H9 (cell line): ENCODE results near the gene NKX6-2. TPM values are rescaled to one million over a fixed set of nuclear protein-coding genes. Genes with fewer than 3 reads are reported as not detected.

Experiments used
- DNase-seq: peaks from one replicate; pipeline ENCODE4 v3.0.0-alpha.2; 2017
- H2AFZ ChIP-seq: one replicate; pipeline ENCODE4 v1.6.1; 2013; ENCODE audit warnings: mild to moderate bottlenecking, low read length, control low read depth, moderate library complexity
- H2AK5ac ChIP-seq: 2 replicates; pipeline ENCODE4 v1.6.1; 2013; ENCODE audit warnings: low read length, control low read depth, mixed read lengths; ENCODE audit not compliant: insufficient read length
- H2BK120ac ChIP-seq: one replicate; pipeline ENCODE4 v1.6.1; 2013; ENCODE audit warnings: low read depth, mild to moderate bottlenecking, low read length, control low read depth, inconsistent platforms; ENCODE audit not compliant: poor library complexity, severe bottlenecking
- H2BK12ac ChIP-seq: 2 replicates; pipeline ENCODE4 v1.6.1; 2013; ENCODE audit warnings: low read length, control low read depth, mixed read lengths, low read depth; ENCODE audit not compliant: insufficient read length
- H2BK15ac ChIP-seq: 2 replicates; pipeline ENCODE4 v1.6.1; 2013; ENCODE audit warnings: low read depth, low read length, control low read depth
- H2BK20ac ChIP-seq: one replicate; pipeline ENCODE4 v1.6.1; 2013; ENCODE audit warnings: low read depth, mild to moderate bottlenecking, low read length, control low read depth, inconsistent platforms; ENCODE audit not compliant: poor library complexity, severe bottlenecking
- H2BK5ac ChIP-seq: 2 replicates; pipeline ENCODE4 v1.6.1; 2013; ENCODE audit warnings: low read length, control low read depth, mixed read lengths; ENCODE audit not compliant: insufficient read length
- H3K14ac ChIP-seq: 2 replicates; pipeline ENCODE4 v1.6.1; 2013; ENCODE audit warnings: low read length, control low read depth; ENCODE audit not compliant: insufficient read depth
- H3K18ac ChIP-seq: 2 replicates; pipeline ENCODE4 v1.6.1; 2013; ENCODE audit warnings: low read depth, mild to moderate bottlenecking, mixed read lengths, low read length, control low read depth; ENCODE audit not compliant: insufficient read length
- H3K23ac ChIP-seq: 2 replicates; pipeline ENCODE4 v1.6.1; 2013; ENCODE audit warnings: low read length, control low read depth, mixed read lengths, low read depth; ENCODE audit not compliant: insufficient read length
- H3K23me2 ChIP-seq: 2 replicates; pipeline ENCODE4 v1.6.1; 2013; ENCODE audit warnings: low read depth, mild to moderate bottlenecking, mixed read lengths, low read length, control low read depth; ENCODE audit not compliant: insufficient read length, poor library complexity, severe bottlenecking
- H3K27ac ChIP-seq: 2 replicates; pipeline ENCODE4 v1.5.1; 2013; ENCODE audit warnings: low read length, control low read depth, mixed read lengths, low read depth; ENCODE audit not compliant: insufficient read length
- H3K27me3 ChIP-seq: 2 replicates; pipeline ENCODE4 v1.6.1; 2013; ENCODE audit warnings: low read length, control low read depth, inconsistent platforms; ENCODE audit not compliant: insufficient read depth
- H3K4ac ChIP-seq: 2 replicates; pipeline ENCODE4 v1.6.1; 2013; ENCODE audit warnings: low read depth, mild to moderate bottlenecking, control low read depth, inconsistent platforms, low read length, moderate library complexity
- H3K4me1 ChIP-seq: 2 replicates; pipeline ENCODE4 v1.6.1; 2013; ENCODE audit warnings: low read length, control low read depth, inconsistent platforms; ENCODE audit not compliant: insufficient read depth
- H3K4me2 ChIP-seq: 2 replicates; pipeline ENCODE4 v1.6.1; 2013; ENCODE audit warnings: low read length, control low read depth, mixed read lengths; ENCODE audit not compliant: insufficient read length, insufficient read depth
- H3K56ac ChIP-seq: 2 replicates; pipeline ENCODE4 v1.6.1; 2013; ENCODE audit warnings: low read depth, mild to moderate bottlenecking, mixed read lengths, low read length, control low read depth; ENCODE audit not compliant: insufficient read length
- H3K79me1 ChIP-seq: 2 replicates; pipeline ENCODE4 v1.6.1; 2013; ENCODE audit warnings: low read depth, mild to moderate bottlenecking, moderate library complexity, low read length, control low read depth, inconsistent platforms; ENCODE audit not compliant: insufficient read depth, poor library complexity, severe bottlenecking
- H3K79me2 ChIP-seq: 2 replicates; pipeline ENCODE4 v1.6.1; 2013; ENCODE audit warnings: low read length, control low read depth, inconsistent platforms; ENCODE audit not compliant: insufficient read depth
- H3K9ac ChIP-seq: 2 replicates; pipeline ENCODE4 v1.6.1; 2013; ENCODE audit warnings: low read length, control low read depth, mixed read lengths; ENCODE audit not compliant: insufficient read length; ENCODE audit errors: extremely low read depth
- H3K9me3 ChIP-seq: one replicate; pipeline ENCODE4 v1.6.1; 2013; ENCODE audit warnings: low read depth, low read length, inconsistent platforms; ENCODE audit not compliant: control insufficient read depth
- H3T11ph ChIP-seq: one replicate; pipeline ENCODE4 v1.6.1; 2013; ENCODE audit warnings: mild to moderate bottlenecking, low read length, control low read depth, inconsistent platforms
- H4K20me1 ChIP-seq: one replicate; pipeline ENCODE4 v1.6.1; 2013; ENCODE audit not compliant: control insufficient read depth, insufficient read length, insufficient read depth
- H4K5ac ChIP-seq: 2 replicates; pipeline ENCODE4 v1.6.1; 2013; ENCODE audit warnings: low read depth, mild to moderate bottlenecking, mixed read lengths, low read length, control low read depth; ENCODE audit not compliant: insufficient read length
- H4K8ac ChIP-seq: replicated peaks from 2 replicates; pipeline ENCODE4 v1.6.1; 2013; ENCODE audit warnings: low read length, control low read depth, mixed read lengths, low read depth; ENCODE audit not compliant: insufficient read length
- H4K91ac ChIP-seq: 2 replicates; pipeline ENCODE4 v1.6.1; 2013; ENCODE audit warnings: low read depth, mild to moderate bottlenecking, moderate library complexity, mixed read lengths, low read length, control low read depth; ENCODE audit not compliant: insufficient read length
- H3K27ac Mint-ChIP-seq, 3 experiments: 2 replicates in 2 of 3; 3 replicates in 1 of 3; pipeline ENCODE4 v1.8.0; 2020 to 2021; ENCODE audit warnings: mixed read lengths in 3 of 3, mild to moderate bottlenecking in 1 of 3, moderate library complexity in 1 of 3
- H3K27me3 Mint-ChIP-seq: 2 replicates; pipeline ENCODE4 v1.8.0; 2021; ENCODE audit warnings: low read depth, mild to moderate bottlenecking, moderate library complexity, mixed read lengths
- H3K36me3 Mint-ChIP-seq, 3 experiments: 2 replicates in 2 of 3; 3 replicates in 1 of 3; pipeline ENCODE4 v1.8.0; 2020 to 2021; ENCODE audit warnings: low read depth in 3 of 3, mixed read lengths in 3 of 3; ENCODE audit not compliant: insufficient read depth in 1 of 3
- H3K4me1 Mint-ChIP-seq, 2 experiments: 2 replicates each; pipeline ENCODE4 v1.8.0; 2020; ENCODE audit warnings: mixed read lengths in 2 of 2
- H3K4me3 Mint-ChIP-seq, 2 experiments: 2 replicates in 1 of 2; 3 replicates in 1 of 2; pipeline ENCODE4 v1.8.0; 2020 to 2021; ENCODE audit warnings: mild to moderate bottlenecking in 2 of 2, mixed read lengths in 2 of 2, moderate library complexity in 1 of 2
- H3K9me3 Mint-ChIP-seq, 2 experiments: 2 replicates in 1 of 2; 3 replicates in 1 of 2; pipeline ENCODE4 v1.8.0; 2020; ENCODE audit warnings: mild to moderate bottlenecking in 2 of 2, mixed read lengths in 2 of 2, moderate library complexity in 1 of 2
- CTCF ChIP-seq: fragments of 200-600 bp; sonication (generic); conservative IDR thresholded peaks from 3 replicates; pipeline ENCODE4 v1.8.0; 2021; ENCODE audit warnings: antibody characterized with exemption, mild to moderate bottlenecking
- WGBS: extraction: QIAGEN DNeasy Blood & Tissue Kit; methylation state at CpG from one replicate; pipeline ENCODE4 v1.1.7; 2013; ENCODE audit warnings: missing lambda C conversion rate, low lambda C conversion rate, mixed read lengths; ENCODE audit not compliant: insufficient read length; ENCODE audit errors: extremely low coverage; 5-methylcytosine and 5-hydroxymethylcytosine counted together
- total RNA-seq: library from RNA; stranded (reverse); gene quantifications from 2 replicates; pipeline ENCODE4 v1.2.1, GENCODE V29; 2021

NKX6-2 gene
- total RNA-seq, 1 experiment from 2014 or later: 0.13 TPM

DNA sequence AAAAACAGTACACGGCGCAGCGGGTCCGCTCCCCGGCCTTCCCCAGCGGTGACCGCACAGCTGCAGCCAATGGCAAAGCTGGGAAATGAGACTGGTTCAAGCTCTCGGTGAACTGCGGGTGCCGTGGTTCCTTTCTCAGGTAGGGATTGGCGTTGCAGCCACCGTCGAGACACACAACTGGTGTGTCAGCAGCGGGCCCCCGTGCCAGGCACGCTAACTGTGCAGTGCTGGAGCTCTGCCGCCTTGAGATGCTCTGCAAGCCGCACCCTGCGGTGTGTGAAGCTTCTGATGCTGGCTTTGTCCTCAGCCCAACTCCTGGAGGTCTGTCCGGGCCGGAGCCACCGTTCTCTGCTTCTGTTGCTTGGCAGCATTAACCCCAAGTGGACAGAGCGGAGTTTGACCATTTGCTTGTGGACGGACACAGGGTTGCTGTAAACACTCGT is 20.6 kb upstream of the NKX6-2 start:
- Histone ChIP-seq H4K5ac (no peak overlapping the region), H3K4me1 (no peaks in the 10 kb centered on the region), H2BK120ac (no peak overlapping the region), H3K9me3 (no peaks in the 10 kb centered on the region), H4K91ac (no peak overlapping the region), H2BK15ac (no peak overlapping the region), H3T11ph (no peak overlapping the region), H3K9ac (no peak overlapping the region), H3K23ac (no peak overlapping the region), H4K20me1 (no peaks in the 10 kb centered on the region), H3K56ac (no peak overlapping the region), H2AFZ (no peak overlapping the region), H3K79me1 (no peaks in the 10 kb centered on the region), H3K23me2 (no peaks in the 10 kb centered on the region), H4K8ac (no peak overlapping the region), H3K4ac (no peak overlapping the region), H2BK5ac (no peak overlapping the region), H3K14ac (no peak overlapping the region), H2BK12ac (no peak overlapping the region), H3K18ac (no peak overlapping the region), H3K27me3 (no peaks in the 10 kb centered on the region), H2BK20ac (no peak overlapping the region), H3K79me2 (no peaks in the 10 kb centered on the region), H3K4me2 (no peak overlapping the region), H2AK5ac (no peak overlapping the region), H3K27ac (no peak overlapping the region)
- no peak overlapping the region for H3K27ac Mint-ChIP-seq
- H3K36me3 Mint-ChIP-seq: no peaks in the 10 kb centered on the region; a peak in 2 of 7 replicates
- peaks cover 0 to 5% of the 10 kb centered on the region in 2 experiments; a peak in 3 of 5 replicates for H3K9me3 Mint-ChIP-seq
- H3K4me1 Mint-ChIP-seq: peaks cover 0 to 14% of the 10 kb centered on the region in 2 experiments; a peak in 2 of 4 replicates
- no CpG with 5 or more reads among the region's 25 CpGs for WGBS
- no peaks in the 10 kb centered on the region; the same call in none of the 2 replicates for H3K27me3 Mint-ChIP-seq
- no peak for TF ChIP-seq CTCF
- DNase-seq: no peak
- H3K4me3 Mint-ChIP-seq: no peak overlapping the region
